Epithelial cell of proximal tubule (primary cell): ENCODE measurements around the gene HIRIP3. TPM values are rescaled to one million over a fixed set of nuclear protein-coding genes. Genes with fewer than 3 reads are reported as not detected.

Source experiments
- DNase-seq: peaks from one replicate; pipeline ENCODE4 v3.0.0-alpha.2; 2011; ENCODE audit warnings: low read depth
- H3K4me3 ChIP-seq: 2 replicates; pipeline ENCODE4 v1.5.1; 2011; ENCODE audit warnings: low read depth, mild to moderate bottlenecking, low read length
- total RNA-seq: library from RNA; depleted of rRNA; stranded (reverse); fragments of >200 nt; gene quantifications from 2 replicates; pipeline ENCODE4 v1.2.3, GENCODE V29; 2015
- TF ChIP-seq, protein P1 (sequence below): conservative IDR thresholded peaks from 2 replicates; pipeline ENCODE4 v1.5.1; 2012; ENCODE audit warnings: low read depth, mild to moderate bottlenecking, low read length

HIRIP3 gene
- total RNA-seq, 1 donor from 2014 or later, result 9.5 TPM

DNA sequence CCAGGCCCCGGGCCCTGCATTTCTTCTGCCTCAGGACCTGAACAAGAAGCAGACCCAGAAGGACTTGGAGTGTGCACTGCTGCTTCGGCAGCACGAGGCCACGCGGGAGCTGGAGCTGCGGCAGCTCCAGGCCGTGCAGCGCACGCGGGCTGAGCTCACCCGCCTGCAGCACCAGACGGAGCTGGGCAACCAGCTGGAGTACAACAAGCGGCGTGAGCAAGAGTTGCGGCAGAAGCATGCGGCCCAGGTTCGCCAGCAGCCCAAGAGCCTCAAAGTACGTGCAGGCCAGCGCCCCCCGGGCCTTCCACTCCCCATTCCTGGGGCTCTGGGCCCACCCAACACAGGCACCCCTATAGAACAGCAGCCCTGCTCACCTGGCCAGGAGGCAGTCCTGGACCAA lies 9.2 kb downstream of the HIRIP3 start:
- DNase-seq, result no peak
- TF ChIP-seq, protein P1, sequence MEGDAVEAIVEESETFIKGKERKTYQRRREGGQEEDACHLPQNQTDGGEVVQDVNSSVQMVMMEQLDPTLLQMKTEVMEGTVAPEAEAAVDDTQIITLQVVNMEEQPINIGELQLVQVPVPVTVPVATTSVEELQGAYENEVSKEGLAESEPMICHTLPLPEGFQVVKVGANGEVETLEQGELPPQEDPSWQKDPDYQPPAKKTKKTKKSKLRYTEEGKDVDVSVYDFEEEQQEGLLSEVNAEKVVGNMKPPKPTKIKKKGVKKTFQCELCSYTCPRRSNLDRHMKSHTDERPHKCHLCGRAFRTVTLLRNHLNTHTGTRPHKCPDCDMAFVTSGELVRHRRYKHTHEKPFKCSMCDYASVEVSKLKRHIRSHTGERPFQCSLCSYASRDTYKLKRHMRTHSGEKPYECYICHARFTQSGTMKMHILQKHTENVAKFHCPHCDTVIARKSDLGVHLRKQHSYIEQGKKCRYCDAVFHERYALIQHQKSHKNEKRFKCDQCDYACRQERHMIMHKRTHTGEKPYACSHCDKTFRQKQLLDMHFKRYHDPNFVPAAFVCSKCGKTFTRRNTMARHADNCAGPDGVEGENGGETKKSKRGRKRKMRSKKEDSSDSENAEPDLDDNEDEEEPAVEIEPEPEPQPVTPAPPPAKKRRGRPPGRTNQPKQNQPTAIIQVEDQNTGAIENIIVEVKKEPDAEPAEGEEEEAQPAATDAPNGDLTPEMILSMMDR, result no peak
- no peak overlapping the region for H3K4me3 ChIP-seq

DNA sequence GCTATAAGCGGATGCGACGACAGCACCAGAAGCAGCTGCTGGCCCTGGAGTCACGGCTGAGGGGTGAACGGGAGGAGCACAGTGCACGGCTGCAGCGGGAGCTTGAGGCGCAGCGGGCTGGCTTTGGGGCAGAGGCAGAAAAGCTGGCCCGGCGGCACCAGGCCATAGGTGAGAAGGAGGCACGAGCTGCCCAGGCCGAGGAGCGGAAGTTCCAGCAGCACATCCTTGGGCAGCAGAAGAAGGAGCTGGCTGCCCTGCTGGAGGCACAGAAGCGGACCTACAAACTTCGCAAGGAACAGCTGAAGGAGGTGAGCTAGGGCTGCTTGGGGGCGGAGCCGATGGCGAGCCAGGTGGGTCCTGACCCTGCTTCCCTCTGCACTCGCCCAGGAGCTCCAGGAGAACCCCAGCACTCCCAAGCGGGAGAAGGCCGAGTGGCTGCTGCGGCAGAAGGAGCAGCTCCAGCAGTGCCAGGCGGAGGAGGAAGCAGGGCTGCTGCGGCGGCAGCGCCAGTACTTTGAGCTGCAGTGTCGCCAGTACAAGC lies 10.1 kb downstream of the HIRIP3 start:
- DNase-seq, result no peak
- TF ChIP-seq, protein P1, result no peak
- no peak overlapping the region for H3K4me3 ChIP-seq

DNA sequence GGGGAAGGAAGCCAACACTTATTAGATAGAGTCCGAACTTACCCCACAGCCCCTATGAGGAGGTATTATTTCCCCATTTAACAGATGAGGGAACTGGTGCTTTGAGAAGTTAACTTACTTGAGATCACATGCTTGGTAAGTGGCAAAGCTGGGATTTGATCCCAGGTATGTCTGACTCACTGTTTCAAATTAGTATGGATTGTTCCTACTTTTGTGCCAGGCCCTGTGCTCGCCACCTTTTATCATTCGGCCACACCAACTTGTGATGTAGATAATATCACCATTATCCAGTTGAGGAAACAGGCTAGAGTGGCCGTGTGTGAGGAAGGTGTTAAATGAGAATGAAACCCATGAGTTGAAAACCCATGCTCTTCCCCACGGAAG lies 10.7 kb downstream of the HIRIP3 start:
- TF ChIP-seq, protein P1, result no peak
- H3K4me3 ChIP-seq, result no peak overlapping the region
- DNase-seq, result no peak

DNA sequence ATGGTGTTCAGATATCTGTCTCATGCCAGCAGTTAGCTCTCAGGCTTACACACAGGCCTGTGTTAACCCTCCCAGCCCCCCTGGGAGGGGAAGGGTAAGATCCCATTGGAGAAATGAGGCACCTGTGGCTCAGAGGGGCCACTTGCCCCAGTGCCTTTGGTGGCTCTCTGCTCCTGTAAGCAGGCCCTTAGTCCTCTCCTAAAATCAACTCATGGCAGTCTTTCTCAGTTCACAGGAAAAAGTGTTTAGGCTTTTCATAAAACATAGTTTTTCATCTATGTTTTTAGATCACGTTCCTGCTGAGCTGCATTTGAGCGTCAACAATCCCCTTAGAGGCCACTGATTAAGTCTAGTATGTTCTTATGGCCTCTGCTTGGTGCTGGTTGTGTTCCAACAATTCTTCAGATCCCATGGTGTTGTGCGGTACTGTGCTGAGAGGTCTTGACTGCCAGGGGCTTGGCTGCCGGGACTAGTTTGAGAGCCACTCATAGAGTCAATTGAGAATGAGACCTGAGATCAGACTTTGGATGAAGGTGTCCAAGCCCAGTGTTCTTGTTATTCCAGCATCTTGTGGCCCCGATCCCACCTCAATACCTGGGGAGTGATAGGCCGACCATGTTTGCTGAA lies 11.2 kb downstream of the HIRIP3 start:
- DNase-seq, result no peak
- TF ChIP-seq, protein P1, result no peak
- no peak overlapping the region for H3K4me3 ChIP-seq

DNA sequence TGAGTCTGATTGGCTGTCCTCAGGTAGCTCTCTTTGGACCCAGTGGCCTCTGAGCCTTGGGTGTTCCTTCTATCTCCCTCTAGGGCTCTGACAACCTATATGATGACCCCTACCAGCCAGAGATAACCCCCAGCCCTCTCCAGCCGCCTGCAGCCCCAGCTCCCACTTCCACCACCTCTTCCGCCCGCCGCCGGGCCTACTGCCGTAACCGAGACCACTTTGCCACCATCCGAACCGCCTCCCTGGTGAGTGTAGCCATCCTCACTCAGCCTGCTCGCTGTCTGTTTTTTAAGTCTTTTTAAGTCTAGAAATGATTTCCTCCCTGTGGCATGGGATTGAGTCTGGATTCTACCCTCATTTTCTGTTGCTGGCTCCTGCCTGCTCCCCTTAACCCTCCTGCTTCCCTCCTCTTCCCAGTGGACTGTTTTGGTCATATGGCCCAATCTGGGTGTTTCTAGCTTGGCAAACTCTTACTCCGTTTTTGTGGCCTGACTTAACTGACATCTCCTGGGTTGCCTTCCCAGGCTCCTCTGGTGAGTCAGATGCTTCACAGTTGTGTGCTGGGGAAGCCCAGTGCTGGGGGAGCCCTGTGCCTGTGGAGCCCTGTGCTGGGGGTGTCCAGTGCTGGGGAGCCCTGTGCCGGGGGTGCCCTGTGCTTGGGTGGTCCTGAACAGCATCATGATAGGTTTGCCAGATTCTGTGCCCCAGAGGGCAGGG lies 11.8 kb downstream of the HIRIP3 start:
- TF ChIP-seq, protein P1, result no peak
- no peak overlapping the region for H3K4me3 ChIP-seq
- DNase-seq, result no peak

DNA sequence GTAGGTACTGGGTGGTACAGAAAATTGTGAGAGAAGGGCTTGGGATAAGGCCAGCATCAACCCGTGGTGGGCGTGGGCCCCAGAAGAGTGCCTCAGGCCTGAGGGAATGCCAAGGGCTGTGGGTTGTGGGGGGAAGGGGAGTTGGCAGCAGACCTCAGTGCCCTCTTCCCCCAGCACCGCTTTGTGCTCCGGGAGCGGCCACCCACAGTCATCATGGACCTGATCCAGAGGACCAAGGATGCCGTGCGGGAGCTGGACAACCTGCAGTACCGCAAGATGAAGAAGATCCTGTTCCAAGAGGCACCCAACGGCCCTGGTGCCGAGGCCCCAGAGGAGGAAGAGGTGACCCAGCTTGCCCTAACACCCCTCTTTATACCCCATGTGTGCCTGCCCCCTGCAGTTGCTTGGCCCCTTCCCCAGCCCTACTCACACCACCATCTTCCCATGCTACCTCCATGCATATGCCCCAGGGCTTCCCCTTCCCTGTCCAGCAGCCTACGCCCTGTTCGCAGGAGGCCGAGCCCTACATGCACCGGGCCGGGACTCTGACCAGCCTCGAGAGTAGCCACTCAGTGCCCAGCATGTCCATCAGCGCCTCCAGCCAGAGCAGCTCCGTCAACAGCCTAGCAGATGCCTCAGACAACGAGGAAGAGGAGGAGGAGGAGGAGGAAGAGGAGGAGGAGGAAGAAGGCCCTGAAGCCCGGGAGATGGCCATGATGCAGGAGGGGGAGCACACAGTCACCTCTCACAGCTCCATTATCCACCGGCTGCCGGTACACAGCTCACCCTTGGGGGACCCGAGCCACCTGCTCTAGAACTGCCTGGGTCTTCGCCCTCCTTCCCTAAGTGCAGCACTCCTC lies 12.6 kb downstream of the HIRIP3 start:
- TF ChIP-seq, protein P1, result no peak
- DNase-seq, result no peak
- H3K4me3 ChIP-seq, result no peak overlapping the region
